Glomerular visceral epithelial cell (primary cell): ENCODE results near the gene ZNF77.
"Not testable (repeated sequence)": the region's sequence is repeated elsewhere in the genome, so short reads cannot be mapped to it uniquely, and the experiment has no call there.

Source experiments
- DNase-seq: peaks from one replicate; pipeline ENCODE4 v3.0.0-alpha.2; 2016; ENCODE audit errors: extremely low spot score

ZNF77 gene

DNA sequence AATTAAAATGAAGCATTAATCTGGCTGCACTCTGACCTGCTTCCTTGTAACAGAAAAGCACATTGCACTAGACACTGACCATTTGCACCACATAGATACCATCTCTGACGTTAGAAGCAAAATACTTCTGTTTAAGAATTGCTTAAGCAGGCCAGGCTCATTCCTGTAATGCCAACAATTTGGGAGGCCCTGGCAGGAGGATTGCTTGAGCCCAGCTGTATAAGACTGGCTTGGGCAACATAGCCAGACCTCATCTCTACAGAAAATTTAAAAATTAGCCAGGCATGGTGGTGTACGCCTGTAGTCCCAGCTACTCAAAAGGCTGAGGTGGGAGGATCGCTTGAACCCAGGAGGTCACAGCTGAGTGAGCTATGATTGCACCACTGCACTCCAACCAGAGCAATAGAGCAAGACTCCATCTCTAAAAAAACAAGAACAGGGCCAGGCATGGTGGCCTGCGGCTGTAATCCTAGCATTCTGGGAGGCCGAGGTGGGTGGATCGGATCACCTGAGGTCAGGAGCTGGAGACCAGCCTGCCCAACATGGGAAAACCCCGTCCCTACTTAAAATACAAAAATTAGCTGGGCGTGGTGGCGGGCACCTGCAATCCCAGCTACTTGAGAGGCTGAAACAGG lies 25.5 kb upstream of the ZNF77 start:
- peak; percentile 37 for DNase-seq

DNA sequence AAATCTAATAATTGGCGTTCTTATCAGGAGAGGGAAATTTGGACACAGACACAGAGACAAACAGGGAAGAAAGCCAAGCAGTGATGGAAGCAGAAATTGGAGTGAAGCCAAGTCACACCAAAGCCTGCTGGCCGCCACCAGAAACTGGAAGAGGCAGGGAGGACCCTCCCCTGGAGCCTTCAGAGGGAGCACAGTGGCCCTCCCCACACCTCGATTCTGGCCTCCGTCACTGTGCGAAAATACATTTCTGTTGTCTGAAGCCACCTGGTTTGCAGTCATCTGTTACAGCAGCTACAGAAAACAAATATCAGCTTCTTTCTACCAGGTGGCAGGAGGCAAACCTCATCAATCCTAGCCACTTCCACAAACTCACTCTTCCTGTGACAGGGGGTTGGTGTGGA lies 24.3 kb upstream of the ZNF77 start:
- no peak for DNase-seq

DNA sequence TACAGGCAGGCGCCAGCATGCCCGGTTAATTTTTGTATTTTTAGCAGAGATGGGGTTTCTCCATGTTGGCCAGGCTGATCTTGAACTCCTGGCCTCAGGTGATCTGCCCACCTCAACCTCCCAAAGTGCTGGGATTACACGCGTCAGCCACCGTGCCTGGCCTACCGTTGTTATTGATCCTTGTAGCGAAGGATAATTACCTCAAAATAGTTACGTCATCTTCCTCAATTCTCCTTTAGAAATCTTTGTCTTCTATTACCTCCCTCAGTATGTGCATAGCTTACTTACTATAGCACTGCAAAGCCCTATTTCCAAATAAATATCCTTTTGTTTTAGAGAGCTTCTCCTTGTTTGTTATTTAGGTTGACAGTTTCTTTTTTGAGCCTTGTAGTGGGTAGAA lies 23.2 kb upstream of the ZNF77 start:
- DNase-seq = no peak

DNA sequence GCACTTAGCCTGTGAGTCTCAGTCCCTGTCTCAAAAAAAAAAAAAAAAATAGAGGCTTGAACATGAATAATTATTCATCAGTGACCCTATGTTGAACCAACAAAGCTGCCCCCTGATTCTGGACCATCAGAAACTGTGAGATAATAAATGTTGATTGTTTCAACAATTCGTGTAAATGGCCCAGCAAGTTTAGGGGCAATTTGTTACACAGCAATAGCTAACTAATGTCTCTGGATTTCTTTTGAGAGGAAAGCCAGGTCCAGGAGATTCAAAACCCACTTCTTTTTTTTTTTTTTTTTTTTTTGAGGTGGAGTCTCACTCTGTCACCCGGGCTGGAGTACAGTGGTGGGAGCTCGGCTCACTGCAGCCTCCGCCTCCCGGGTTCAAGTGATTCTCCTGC lies 20.1 kb upstream of the ZNF77 start:
- no peak for DNase-seq

DNA sequence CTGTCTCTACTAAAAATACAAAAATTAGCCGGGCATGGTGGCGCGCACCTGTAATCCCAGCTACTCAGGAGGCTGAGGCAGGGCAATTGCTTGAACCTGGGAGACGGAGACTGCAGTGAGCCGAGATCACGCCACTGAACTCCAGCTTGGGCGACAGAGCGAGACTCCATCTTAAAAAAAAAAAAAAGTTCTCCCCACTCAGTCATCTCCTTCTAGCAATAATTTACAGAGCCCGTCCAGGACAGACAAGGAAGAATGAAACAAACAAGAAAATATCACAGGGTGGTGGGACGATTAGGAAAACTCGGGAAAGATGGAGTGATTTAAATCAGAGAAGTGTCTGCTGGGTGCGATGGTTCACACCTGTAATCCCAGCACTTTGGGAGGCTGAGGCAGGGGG lies 18.9 kb upstream of the ZNF77 start:
- peak; percentile 43 for DNase-seq

DNA sequence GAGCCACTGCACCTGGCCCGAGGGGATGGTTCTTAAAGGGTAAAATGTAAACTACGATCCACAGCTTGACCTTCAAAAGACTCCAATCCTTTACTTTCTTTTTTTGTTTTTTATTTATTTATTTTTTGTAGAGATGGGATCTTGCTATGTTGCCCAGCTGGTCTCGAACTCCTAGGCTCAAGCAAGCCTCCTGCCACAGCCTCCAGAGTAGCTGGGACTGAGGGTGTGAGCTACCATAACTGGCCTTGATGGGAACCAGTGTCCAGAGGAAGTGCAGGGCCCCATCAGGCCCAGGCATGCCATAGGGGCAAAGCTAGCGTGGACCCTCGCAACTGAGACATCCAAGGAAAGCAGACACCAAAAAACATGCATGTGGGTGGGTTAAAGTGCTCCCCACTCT lies 18.4 kb upstream of the ZNF77 start:
- no peak for DNase-seq

DNA sequence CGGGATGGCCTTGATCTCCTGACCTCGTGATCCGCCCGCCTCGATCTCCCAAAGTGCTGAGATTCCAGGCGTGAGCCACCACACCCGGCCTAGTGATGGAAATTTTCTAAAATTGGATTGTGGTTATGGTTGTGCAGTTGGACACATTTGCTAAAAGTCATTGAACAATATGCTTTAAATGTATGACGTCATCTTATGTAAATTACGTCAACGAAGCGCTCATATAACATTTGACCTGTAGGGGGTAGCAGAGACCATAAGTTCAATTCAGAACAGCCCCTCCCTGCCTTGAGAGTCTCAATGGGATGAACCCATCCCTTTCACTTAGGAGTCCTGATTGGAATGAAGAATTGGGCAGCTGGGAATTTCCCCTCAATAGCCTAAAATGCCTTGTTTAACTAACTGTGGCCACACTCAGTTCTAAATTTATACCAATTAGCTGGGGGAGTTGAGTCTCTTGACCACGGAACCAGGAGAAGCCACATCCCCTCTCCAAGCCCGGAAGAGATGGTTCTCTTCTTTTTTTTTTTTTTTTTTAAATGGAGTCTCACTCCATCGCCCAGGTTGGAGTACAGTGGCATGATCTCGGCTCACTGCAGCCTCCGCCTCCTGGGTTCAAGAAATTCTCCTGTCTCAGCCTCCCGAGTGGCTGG lies 17.4 kb upstream of the ZNF77 start:
- peak; percentile 75 for DNase-seq

DNA sequence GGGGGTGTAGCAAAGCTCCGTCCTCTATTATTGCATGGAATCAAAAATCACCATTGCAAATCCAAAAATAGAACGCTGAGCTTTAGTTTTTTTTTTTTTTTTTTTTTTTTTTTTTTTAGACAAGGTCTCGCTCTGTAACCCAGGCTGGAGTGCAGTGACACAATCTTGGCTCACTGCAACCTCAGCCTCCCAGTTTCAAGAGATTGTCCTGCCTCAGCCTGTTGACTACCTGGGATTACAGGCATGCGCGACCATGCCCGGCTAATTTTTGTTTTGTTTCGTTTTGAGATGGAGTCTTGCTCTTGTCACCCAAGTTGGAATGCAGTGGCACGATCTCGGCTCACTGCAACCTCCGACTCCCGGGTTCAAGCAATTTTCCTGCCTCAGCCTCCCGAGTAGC lies 15.3 kb upstream of the ZNF77 start:
- no peak for DNase-seq

DNA sequence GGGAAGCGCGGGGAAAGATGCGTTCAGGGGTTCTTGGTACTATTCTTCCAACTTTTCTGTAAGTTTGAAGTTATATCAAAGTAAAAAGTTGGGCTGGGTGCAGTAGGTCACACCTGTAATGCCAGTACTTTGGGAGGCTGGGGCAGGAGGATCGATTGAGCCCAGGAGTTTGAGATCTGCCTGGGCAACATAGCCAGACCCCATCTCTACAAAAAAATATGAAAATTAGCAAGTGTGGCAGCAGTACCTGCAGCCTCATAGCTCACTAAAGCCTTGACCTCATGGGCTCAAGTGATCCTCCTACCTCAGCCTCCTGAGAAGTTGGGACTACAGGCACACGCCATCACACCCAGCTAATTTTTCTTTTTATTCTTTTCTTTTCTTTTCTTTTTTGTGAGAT lies 12.4 kb upstream of the ZNF77 start:
- no peak for DNase-seq

DNA sequence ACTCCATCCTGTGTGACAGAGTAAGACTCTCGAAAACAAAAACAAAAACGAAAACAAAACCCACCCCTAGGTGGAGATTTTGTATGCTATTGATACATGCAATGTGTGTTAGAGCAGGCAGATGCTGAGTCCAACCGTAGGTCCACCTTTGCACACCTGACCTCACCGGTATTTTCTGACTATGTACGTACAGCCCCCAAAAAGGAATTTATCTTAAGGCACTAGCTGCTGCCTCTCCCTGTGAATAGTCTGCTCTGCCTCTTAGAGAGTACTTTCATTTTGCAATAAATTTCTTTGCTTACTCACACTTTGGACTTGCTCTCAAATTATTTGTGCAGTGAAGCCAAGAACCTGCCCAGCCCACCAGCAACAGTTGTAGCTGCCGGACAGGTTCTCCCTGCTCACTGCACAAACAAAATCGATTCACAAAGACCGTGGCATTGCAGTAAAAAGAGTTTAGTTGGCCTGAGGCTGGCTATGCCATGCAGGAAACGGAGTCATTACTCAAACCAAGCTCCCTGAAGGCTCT lies 8.2 kb upstream of the ZNF77 start:
- peak; percentile 27 for DNase-seq

DNA sequence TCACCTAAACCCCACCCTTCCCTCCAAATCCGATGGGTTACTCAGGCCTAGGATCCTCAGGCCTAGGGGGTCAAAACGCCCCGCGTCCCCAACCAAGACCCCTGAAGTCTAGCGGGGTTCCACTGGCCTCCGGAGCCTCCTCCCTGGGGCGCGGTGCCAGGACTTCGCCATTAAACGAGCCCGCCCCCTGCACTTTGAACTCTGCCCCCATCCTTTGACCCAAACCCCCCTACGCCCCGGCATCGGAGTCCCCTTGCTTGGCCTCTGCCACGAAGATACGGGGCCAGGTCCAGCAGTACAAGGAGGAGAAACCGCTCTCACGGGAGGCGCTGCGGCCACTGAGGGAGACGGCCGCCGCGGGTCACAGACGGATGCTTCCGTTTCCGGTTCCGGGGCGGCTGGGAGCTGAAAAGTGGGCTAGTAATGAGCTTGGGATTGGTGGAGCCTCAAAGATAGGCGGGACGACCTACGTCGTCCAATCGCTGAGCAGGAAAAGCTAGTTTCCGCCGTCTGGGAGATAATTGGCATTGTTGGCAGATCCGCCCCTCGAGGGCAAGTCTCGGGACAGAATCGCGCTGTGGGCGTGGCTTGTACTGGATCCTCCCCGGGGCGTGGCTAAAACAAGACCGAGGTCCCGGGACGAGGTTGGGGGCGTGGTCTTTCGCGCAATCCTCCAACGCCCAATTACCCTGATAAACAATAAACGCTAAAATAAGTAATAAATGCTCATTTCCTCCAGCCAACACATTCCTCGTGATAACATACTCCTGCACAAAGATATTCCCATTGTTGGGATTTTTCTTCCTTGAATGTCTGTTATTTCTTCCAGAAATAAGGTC lies 5.7 kb upstream of the ZNF77 start:
- peak; percentile 100 for DNase-seq

DNA sequence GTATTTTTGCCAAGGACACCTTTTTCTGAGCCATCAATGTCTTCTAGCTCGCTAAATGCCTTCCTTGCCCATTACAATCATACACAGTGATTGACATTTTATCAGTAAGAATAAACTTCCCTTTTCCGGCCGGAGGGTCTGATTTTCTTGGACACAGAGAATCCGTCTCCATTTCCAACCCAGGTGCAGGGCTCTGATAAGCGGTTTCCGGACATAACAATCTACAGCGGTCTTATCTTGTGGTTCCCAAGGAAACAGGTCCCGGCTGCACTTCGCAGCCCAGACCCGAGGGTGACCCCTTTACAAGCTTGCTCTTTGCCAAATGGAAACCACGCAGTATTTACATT lies 5.1 kb upstream of the ZNF77 start:
- peak; percentile 32 for DNase-seq

DNA sequence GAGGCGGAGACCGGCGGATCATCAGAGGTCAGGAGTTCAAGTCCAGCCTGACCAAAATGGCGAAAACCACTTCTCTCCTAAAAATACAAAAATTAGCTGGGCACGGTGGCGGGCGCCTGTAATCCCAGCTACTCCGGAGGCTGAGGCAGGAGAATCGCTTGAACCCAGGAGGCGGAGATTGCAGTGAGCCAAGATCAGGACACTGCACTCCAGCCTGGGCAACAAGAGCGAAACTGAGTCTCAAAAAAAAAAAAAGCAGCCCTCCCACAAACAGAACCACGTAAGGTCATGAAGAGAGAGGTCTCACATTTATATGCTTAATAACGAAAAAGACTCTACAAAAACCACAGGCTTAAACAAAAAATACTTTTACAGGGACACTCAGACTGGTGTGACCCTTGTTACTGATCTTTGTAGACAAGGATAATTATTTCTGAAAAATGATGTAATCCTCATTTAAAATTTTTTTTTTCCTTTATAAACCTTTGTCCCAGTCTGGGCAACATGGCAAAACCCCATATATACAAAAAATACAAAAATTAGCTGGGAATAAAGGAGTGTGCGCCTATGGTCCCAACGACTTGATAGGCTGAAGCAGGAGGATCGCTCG lies 909 bp upstream of the ZNF77 start:
- no peak for DNase-seq

DNA sequence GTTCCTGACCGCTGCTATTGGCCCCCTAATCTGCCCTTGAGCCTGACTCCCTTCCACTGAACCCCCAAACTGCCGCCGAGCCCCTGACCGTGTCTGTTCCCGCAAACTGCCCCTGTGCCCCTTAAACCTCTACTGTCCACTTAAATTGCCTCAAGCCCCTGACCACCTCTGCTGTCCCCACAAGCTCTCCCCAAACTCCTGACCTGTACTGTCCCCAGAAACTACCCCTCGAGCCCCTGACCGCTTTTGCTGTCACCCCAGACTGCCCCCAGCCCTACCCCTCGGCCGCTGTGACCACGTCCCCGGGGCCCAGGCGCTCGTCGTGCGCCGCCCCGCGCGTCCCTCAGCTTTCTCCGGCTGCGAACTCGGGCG lies 382 bp downstream of the ZNF77 start:
- no peak for DNase-seq

DNA sequence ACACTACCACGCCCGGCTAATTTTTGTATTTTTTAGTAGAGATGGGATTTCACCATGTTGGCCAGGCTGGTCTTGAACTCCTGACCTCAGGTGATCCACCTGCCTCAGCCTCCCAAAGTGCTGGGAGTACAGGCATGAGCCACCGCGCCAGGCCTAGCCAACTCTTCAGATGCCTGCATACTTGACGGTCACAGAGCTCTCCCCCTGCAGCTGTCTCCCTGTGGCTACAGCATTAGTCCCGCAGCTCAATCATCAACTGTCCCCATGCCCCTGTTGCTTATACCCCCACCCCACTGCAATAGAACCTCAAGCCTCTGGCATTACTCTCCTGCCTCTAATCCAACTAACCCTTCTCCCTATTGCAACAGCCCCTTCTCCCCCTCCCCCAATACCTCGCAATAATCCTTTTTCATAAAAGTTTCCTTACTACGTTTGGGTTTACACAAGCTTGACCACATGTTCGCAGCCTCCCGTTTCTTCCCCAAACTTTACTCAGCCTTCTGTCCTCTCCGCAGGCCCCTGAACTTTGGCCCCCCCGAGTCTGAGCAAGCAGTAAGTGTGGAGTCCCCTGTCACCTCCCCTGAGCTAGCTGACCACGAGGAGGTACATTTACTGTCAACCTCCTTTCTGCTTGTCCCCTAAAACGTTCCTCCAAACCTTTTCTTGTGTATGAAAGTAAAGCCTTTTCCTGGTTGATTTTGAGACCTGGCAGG lies 1.7 kb downstream of the ZNF77 start:
- no peak for DNase-seq

DNA sequence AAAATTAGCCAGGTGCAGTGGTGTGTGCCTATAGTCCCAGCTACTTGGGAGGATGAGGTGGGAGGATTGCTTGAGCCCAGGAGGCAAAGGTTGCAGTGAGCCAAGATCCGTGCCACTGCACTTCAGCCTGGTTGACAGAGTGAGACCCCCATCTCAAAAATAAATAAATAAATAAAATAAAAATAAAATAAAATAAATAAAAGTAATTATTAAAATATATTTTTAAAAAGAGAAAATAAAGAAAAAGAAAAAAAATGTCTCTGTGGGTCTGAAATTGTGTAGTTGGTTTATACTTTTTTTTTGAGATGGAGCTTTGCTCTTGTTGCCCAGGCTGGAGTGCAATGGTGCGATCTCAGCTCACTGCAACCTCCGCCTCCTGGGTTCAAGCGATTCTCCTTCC lies 8.9 kb downstream of the ZNF77 start:
- DNase-seq = not testable (repeated sequence)

DNA sequence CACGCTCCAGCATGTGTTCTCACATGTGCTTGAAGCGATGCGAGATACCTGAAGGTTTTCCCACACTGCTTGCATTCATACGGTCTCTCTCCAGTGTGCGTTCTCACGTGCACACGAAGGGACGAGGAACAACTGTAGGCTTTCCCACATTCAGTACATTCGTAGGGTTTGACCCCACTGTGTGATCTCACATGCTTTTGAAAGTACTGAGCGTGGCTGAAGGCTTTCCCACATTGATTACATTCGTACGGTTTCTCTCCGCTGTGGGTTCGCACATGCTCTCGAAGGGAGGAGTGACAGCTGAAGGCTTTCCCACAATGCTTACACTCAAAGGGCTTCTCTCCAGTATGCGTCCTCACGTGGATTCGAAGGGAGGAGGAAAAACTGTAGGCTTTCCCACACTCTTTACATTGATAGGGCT lies 11.3 kb downstream of the ZNF77 start:
- no peak for DNase-seq

DNA sequence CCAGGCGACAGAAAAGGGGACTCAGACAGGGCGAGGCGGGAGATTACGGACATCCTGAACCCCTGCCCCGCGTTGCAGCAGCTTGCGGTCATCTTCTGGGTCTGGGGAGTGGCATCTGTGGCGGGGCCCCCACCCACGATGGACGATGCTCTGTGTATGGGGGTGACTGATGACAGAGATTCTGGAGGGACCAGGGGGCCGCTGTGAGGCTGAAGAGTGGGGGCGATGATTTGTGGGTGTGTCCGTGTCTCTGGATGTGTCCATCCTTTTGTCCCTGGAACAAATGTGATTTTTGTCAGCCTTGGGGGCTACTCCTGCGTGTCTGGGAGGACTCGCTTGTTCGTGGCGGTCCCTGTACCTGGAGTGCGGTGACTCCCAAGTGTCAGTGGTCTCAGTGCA lies 17.7 kb downstream of the ZNF77 start:
- no peak for DNase-seq

DNA sequence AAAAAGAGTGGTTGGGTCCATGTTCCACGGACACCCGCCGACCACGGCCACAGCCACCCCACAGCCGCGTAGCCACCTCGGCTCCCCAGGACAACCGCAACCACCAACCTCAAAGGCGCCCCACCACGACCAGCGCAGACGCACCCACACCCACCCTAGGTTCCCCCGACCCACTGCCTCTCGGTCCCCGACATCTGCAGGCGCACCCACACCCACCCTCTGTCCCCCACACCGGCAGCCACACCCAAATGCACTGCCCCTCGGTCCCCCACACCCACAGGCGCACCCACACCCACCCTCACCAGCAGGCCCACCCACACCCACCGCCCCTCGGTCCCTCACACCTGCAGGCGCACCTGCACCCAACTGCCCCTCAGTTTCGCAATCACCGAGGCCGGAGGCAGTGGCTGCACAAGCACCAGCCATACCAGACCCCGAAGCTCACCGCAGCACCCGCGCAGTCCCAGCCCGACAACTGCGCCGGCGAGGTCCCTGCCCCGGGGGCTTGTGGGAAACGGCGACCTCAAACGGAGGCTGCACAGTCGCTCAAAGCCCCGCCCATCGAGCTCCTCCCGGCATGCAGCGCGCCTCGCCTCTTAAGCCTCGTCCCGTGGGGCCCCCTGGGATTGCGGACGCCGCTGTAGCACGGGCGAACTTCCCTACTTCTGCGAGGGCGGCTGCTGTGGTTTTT lies 18.3 kb downstream of the ZNF77 start:
- no peak for DNase-seq

DNA sequence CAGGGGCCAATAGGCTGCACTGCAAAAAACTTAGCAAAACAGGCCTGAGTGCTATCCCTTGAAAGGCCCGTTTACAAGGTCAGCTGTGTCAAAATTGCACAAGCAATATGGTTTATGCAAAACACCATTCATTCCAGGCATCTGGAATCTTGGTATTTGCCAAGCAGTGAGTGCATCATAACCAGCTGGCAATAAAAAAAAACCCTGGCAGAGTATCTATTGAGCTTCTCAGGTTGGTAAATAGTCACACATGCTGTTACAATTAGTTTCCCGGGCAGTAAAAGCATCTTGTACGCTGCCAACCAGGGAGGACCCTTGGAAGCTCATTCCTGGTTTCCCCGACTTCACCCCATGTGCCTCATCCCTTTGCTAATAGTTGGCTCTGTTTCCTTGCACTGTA lies 21.3 kb downstream of the ZNF77 start:
- no peak for DNase-seq

DNA sequence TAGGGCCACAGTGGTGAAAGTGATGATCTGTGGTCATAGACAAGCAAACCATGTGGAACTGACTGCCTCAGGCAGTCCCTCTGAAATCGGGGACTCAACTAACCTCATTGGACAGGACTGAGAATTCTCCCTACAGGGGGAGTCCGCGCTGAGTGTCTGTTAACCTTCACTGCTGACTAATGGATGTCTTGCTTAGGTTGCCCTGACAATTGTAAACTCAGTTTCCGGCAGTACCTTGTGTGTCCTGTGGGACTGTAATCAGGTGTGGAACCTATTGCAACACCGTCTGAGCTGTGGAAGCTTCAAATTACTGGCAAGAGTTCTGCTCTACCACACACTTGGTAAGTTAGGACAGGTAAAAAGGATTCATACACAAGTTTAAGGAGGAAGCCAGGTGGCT lies 21.8 kb downstream of the ZNF77 start:
- peak; percentile 15 for DNase-seq
